ENCODE results near the gene PARM1. TPM values are rescaled to one million over a fixed set of nuclear protein-coding genes. Genes with fewer than 3 reads are reported as not detected.

Gene PARM1
- total and polyA plus RNA-seq, 2 of the 4 experiments (the other 2 are of a cell fraction): 0.07 to 0.18 TPM

DNA sequence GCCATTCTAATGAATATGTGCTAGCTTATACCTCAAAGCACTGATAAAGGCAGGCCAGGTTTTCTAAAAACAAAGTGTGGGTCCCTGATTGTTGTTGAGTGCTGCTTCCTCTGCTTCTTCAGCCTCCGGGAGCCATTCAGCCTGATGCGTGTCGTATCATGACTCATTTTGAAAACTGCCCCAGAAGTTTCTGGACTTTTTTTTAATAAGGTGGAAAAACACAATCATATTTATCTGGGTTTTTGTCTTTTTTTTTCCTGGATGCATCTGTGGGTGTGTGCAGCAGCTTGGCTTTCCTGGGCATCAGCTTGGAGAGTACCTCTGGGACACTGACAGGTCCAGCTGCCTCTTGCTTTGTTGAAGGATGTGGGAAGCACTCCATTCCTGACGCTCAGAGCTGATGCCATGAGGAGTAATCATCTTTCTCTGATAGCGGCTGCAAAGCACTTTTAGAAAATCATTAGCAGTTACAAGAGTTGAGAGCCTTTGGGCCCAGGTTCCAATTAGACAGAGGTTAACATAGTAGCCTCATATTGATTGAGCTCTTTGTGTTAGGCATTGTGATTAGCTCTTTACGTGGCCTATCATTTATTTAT, 66.9 kb downstream of the PARM1 start:
- no peak overlapping the region for H2BK120ac ChIP-seq (ENCODE audit: low read depth, low read length)
- no peaks in the 10 kb centered on the region for H4K20me1 ChIP-seq (ENCODE audit: insufficient read depth, low read length)
- in situ Hi-C loops (cut with MboI; ENCODE audit: low sequenced_read_pairs): no loop called here
- no peak overlapping the region for H3K4me3 ChIP-seq (ENCODE audit: insufficient read depth, low read depth, low read length)
- no peaks in the 10 kb centered on the region for H3K9me3 ChIP-seq (ENCODE audit: control insufficient read depth, insufficient read depth, low read length)
- WGBS, 2 experiments (ENCODE audit: extremely low coverage in 2 of 2, insufficient read length in 1 of 2): 42% methylated on average over 2 of the region's 6 CpGs; no CpG with 5 or more reads in 1 of the 2 experiments
- no peak overlapping the region for H2BK5ac ChIP-seq (ENCODE audit: low read depth, low read length, poor library complexity, severe bottlenecking)
- no peak overlapping the region for H2AK9ac ChIP-seq (replicated peaks; ENCODE audit: low read depth, low read length, poor library complexity)
- no peak overlapping the region for H3K18ac ChIP-seq (ENCODE audit: low read depth, low read length)
- no peaks in the 10 kb centered on the region for H3K9me1 ChIP-seq (ENCODE audit: insufficient read depth, low read length)
- intact Hi-C loops (cut with micrococcal nuclease): no loop called here
- no TSS peak for BruUV-seq (replicated peaks)
- no peak for DNase-seq
- dilution Hi-C loops (cut with HindIII; ENCODE audit: low sequenced_read_pairs, unreplicated experiment): no loop called here
- CTCF ChIA-PET: no interaction called here
- H2BK15ac ChIP-seq (ENCODE audit: low read depth, low read length): no peak overlapping the region
- H2AK5ac ChIP-seq (ENCODE audit: low read depth, low read length): no peak overlapping the region
- no peaks in the 10 kb centered on the region for H3K4me1 ChIP-seq (ENCODE audit: control insufficient read depth, insufficient read depth, low read length)
- H3K4ac ChIP-seq (ENCODE audit: low read depth, low read length): no peak overlapping the region
- no peak overlapping the region for H4K5ac ChIP-seq (ENCODE audit: low read depth, low read length)
- H3K4me2 ChIP-seq (ENCODE audit: low read depth, low read length): no peak overlapping the region
- no peaks in the 10 kb centered on the region for H3K36me3 ChIP-seq (ENCODE audit: control insufficient read depth, insufficient read depth, low read length)
- POLR2A ChIA-PET (ENCODE audit: unreplicated experiment): no interaction called here
- TF ChIP-seq MAFK (IDR thresholded peaks at IDR 0.05; ENCODE audit: low read depth, low read length): no peak
- no peak for TF ChIP-seq RFX5 (IDR thresholded peaks at IDR 0.05; ENCODE audit: low read depth, low read length)
- no peak for ATAC-seq (ENCODE audit: low read depth)
- H3K27me3 ChIP-seq (ENCODE audit: control insufficient read depth, insufficient read depth, low read length): no peaks in the 10 kb centered on the region
- H2BK20ac ChIP-seq (ENCODE audit: low read depth, low read length): no peak overlapping the region
- H3K27ac ChIP-seq (ENCODE audit: insufficient read depth, low read length): no peak overlapping the region
- no peak overlapping the region for H3K14ac ChIP-seq (replicated peaks; ENCODE audit: low read depth, low read length)
- H3K79me1 ChIP-seq (ENCODE audit: low read depth in 1 of 2, low read length in 2 of 2): no peaks in the 10 kb centered on the region
- no peak overlapping the region for H2AFZ ChIP-seq (replicated peaks; ENCODE audit: low read length, poor library complexity)
- no peak overlapping the region for H4K91ac ChIP-seq (ENCODE audit: insufficient read depth, low read depth, low read length)
- no peak overlapping the region for H3K23ac ChIP-seq (ENCODE audit: low read depth, low read length)
- no peak overlapping the region for H3K56ac ChIP-seq (ENCODE audit: extremely low read depth, insufficient read depth, low read length)
- no peak overlapping the region for H4K8ac ChIP-seq (ENCODE audit: low read depth in 2 of 2, low read length in 2 of 2)
- no peak overlapping the region for H3K9ac ChIP-seq (ENCODE audit: low read depth, low read length)
